Activated CD4-positive, alpha-beta memory T cell treated with anti-CD3 and anti-CD28 coated beads for 36 hours (primary cell): Measurements from ENCODE around the gene ATP2C1. TPM values are rescaled to one million over a fixed set of nuclear protein-coding genes. Genes with fewer than 3 reads are reported as not detected.

Experiments
- CTCF ChIA-PET: fragments of 350-600 bp; sonication (Branson Sonifier 250); formaldehyde crosslinking; loops from one replicate; lab custom pipeline; 2021; ENCODE audit warnings: antibody characterized with exemption, inconsistent platforms; lab: Charles Lee
- POLR2A ChIA-PET: fragments of 350-600 bp; sonication (Branson Sonifier 250); formaldehyde crosslinking; loops from one replicate; lab custom pipeline; 2021; ENCODE audit warnings: antibody characterized with exemption; lab: Charles Lee
- DNase-seq: peaks from one replicate; pipeline ENCODE4 v3.0.0-alpha.2; 2020
- H3K27ac Mint-ChIP-seq: one replicate; pipeline ENCODE4 v1.8.0; 2021; ENCODE audit warnings: mixed read lengths
- H3K27me3 Mint-ChIP-seq: one replicate; pipeline ENCODE4 v1.8.0; 2021; ENCODE audit warnings: mixed read lengths
- H3K36me3 Mint-ChIP-seq: one replicate; pipeline ENCODE4 v1.8.0; 2021; ENCODE audit warnings: mixed read lengths
- H3K4me1 Mint-ChIP-seq: one replicate; pipeline ENCODE4 v1.8.0; 2021; ENCODE audit warnings: low read depth, mixed read lengths
- H3K4me3 Mint-ChIP-seq: one replicate; pipeline ENCODE4 v1.8.0; 2021; ENCODE audit warnings: mild to moderate bottlenecking, mixed read lengths
- H3K9me3 Mint-ChIP-seq: one replicate; pipeline ENCODE4 v1.8.0; 2021; ENCODE audit warnings: mixed read lengths
- intact Hi-C: fragments of 100-400 bp; cut with micrococcal nuclease; formaldehyde crosslinking; loops from one replicate; pipeline ENCODE4 v1.15.1; 2023
- total RNA-seq, 2 experiments: library from RNA; stranded (reverse); gene quantifications; one replicate each; pipeline ENCODE4 v1.2.3, GENCODE V29; 2021

Gene ATP2C1
- total RNA-seq, result 10 to 100 TPM; 49.8 to 53.2 TPM

- Mint-ChIP-seq H3K4me3 (peak within 1 kb of the TSS; percentile 95), H3K27me3 (no peaks in the 10 kb centered on the region), H3K36me3 (peaks cover 6% of the 10 kb centered on the region), H3K4me1 (peaks cover 39% of the 10 kb centered on the region), H3K9me3 (no peaks in the 10 kb centered on the region), H3K27ac (peak within 1 kb of the TSS; percentile 99)
- DNase-seq, result peak; percentile 94
- intact Hi-C loops, result loop anchor here (1.0 to 5.0 kb wide), 8 partner anchors 43 to 617 kb away; partner anchors contain the start of genes ASTE1, MRPL3, NEK11 and NUDT16
- POLR2A ChIA-PET, result interaction anchor here (0.6 to 3.8 kb wide), 13 partner anchors 9 to 151 kb away, joined by 3 to 28 read pairs (median 4); partner anchors contain the start of genes ASTE1, NEK11 and PIK3R4
- CTCF ChIA-PET, result interaction anchor here (0.7 to 6.5 kb wide), 37 partner anchors 11 to 617 kb away, joined by 3 to 114 read pairs (median 4); partner anchors contain the start of genes ASTE1, NEK11, NUDT16 and PIK3R4
These were observed at the start of gene ATP2C1 for GRCh38 chr3:130893376-130894129. ATP2C1 (plus strand) TSS chr3:130894084; CDS start chr3:130894770, 686 bp downstream.

- CTCF ChIA-PET, result no interaction called here
- intact Hi-C loops, result no loop called here
- no peak for DNase-seq
- no peak overlapping the region for H3K4me3 Mint-ChIP-seq
- peaks cover 14% of the 10 kb centered on the region for H3K27me3 Mint-ChIP-seq
- no peaks in the 10 kb centered on the region for H3K36me3 Mint-ChIP-seq
- H3K4me1 Mint-ChIP-seq, result peaks cover 5% of the 10 kb centered on the region
- no peak overlapping the region for H3K27ac Mint-ChIP-seq
- no peaks in the 10 kb centered on the region for H3K9me3 Mint-ChIP-seq
- POLR2A ChIA-PET, result no interaction called here
These were observed 49.4 kb upstream of the ATP2C1 start for GRCh38 chr3:130844462-130844861.

GRCh38 chr3:130846181-130846580 lies 47.7 kb upstream of the ATP2C1 start:
- POLR2A ChIA-PET, result no interaction called here
- H3K4me3 Mint-ChIP-seq, result no peak overlapping the region
- no peaks in the 10 kb centered on the region for H3K9me3 Mint-ChIP-seq
- CTCF ChIA-PET, result no interaction called here
- H3K27ac Mint-ChIP-seq, result no peak overlapping the region
- DNase-seq, result no peak
- intact Hi-C loops, result no loop called here
- H3K36me3 Mint-ChIP-seq, result no peaks in the 10 kb centered on the region
- peaks cover 21% of the 10 kb centered on the region for H3K4me1 Mint-ChIP-seq
- peaks cover 21% of the 10 kb centered on the region for H3K27me3 Mint-ChIP-seq

- DNase-seq, result peak; percentile 9
- Mint-ChIP-seq H3K27ac (no peak overlapping the region), H3K36me3 (no peaks in the 10 kb centered on the region), H3K4me1 (peaks cover 28% of the 10 kb centered on the region), H3K4me3 (no peak overlapping the region), H3K9me3 (no peaks in the 10 kb centered on the region), H3K27me3 (peaks cover 31% of the 10 kb centered on the region)
- intact Hi-C loops, result no loop called here
- ChIA-PET CTCF (interaction anchor here (2.0 kb wide), 1 partner anchor 89 kb away, joined by 7 read pairs; no protein-coding TSS in a partner anchor), POLR2A (interaction anchor here (2.8 kb wide), 1 partner anchor 45 kb away, joined by 28 read pairs; the partner anchor contains the start of gene ATP2C1)
These were observed 44.8 kb upstream of the ATP2C1 start for GRCh38 chr3:130849091-130849552.

- Mint-ChIP-seq H3K27me3 (peaks cover 36% of the 10 kb centered on the region), H3K4me3 (peak overlapping the region; percentile 21), H3K27ac (peak overlapping the region; percentile 57), H3K9me3 (no peaks in the 10 kb centered on the region), H3K4me1 (peaks cover 28% of the 10 kb centered on the region), H3K36me3 (no peaks in the 10 kb centered on the region)
- ChIA-PET POLR2A (interaction anchor here (1.0 to 2.8 kb wide), 3 partner anchors 41 to 159 kb away, joined by 3 to 28 read pairs (median 3); partner anchors contain the start of gene ATP2C1), CTCF (interaction anchor here (0.6 to 4.1 kb wide), 4 partner anchors 43 to 100 kb away, joined by 3 to 31 read pairs (median 6); partner anchors contain the start of gene ATP2C1)
- DNase-seq, result peak; percentile 76
- intact Hi-C loops, result loop anchor here (1.0 to 5.0 kb wide), 4 partner anchors 43 to 1567 kb away; partner anchors contain the start of genes ASTE1, DNAJC13, NEK11 and PIK3R4
These were observed 43.7 kb upstream of the ATP2C1 start for GRCh38 chr3:130850044-130850797.

- H3K27ac Mint-ChIP-seq, result no peak overlapping the region
- ChIA-PET CTCF (interaction anchor here (4.1 kb wide), 1 partner anchor 42 kb away, joined by 31 read pairs; the partner anchor contains the start of gene ATP2C1), POLR2A (interaction anchor here (2.8 kb wide), 1 partner anchor 43 kb away, joined by 28 read pairs; the partner anchor contains the start of gene ATP2C1)
- no peaks in the 10 kb centered on the region for H3K9me3 Mint-ChIP-seq
- intact Hi-C loops, result loop anchor here (1.0 to 5.0 kb wide), 4 partner anchors 42 to 1566 kb away; partner anchors contain the start of genes ASTE1, DNAJC13, NEK11 and PIK3R4
- no peak for DNase-seq
- H3K27me3 Mint-ChIP-seq, result peaks cover 38% of the 10 kb centered on the region
- peak overlapping the region; percentile 20 for H3K4me3 Mint-ChIP-seq
- peaks cover 28% of the 10 kb centered on the region for H3K4me1 Mint-ChIP-seq
- no peaks in the 10 kb centered on the region for H3K36me3 Mint-ChIP-seq
These were observed 43.0 kb upstream of the ATP2C1 start for GRCh38 chr3:130850843-130851242.

GRCh38 chr3:130851277-130851676 lies 42.6 kb upstream of the ATP2C1 start:
- H3K9me3 Mint-ChIP-seq, result no peaks in the 10 kb centered on the region
- H3K27me3 Mint-ChIP-seq, result peaks cover 34% of the 10 kb centered on the region
- peaks cover 28% of the 10 kb centered on the region for H3K4me1 Mint-ChIP-seq
- CTCF ChIA-PET, result interaction anchor here (4.1 kb wide), 1 partner anchor 42 kb away, joined by 31 read pairs; the partner anchor contains the start of gene ATP2C1
- DNase-seq, result no peak
- no peaks in the 10 kb centered on the region for H3K36me3 Mint-ChIP-seq
- no peak overlapping the region for H3K4me3 Mint-ChIP-seq
- intact Hi-C loops, result loop anchor here (5.0 kb wide), 2 partner anchors 176 to 1566 kb away; partner anchors contain the start of genes ASTE1, DNAJC13 and NEK11
- POLR2A ChIA-PET, result interaction anchor here (2.8 kb wide), 1 partner anchor 43 kb away, joined by 28 read pairs; the partner anchor contains the start of gene ATP2C1
- no peak overlapping the region for H3K27ac Mint-ChIP-seq

GRCh38 chr3:130853581-130853980 lies 40.3 kb upstream of the ATP2C1 start:
- Mint-ChIP-seq H3K27ac (no peak overlapping the region), H3K9me3 (no peaks in the 10 kb centered on the region), H3K27me3 (peaks cover 37% of the 10 kb centered on the region), H3K36me3 (no peaks in the 10 kb centered on the region), H3K4me1 (peaks cover 28% of the 10 kb centered on the region), H3K4me3 (no peak overlapping the region)
- ChIA-PET POLR2A (no interaction called here), CTCF (interaction anchor here (4.1 kb wide), 1 partner anchor 39 kb away, joined by 31 read pairs; the partner anchor contains the start of gene ATP2C1)
- intact Hi-C loops, result loop anchor here (5.0 kb wide), 2 partner anchors 174 to 1564 kb away; partner anchors contain the start of genes ASTE1, DNAJC13 and NEK11
- DNase-seq, result no peak

- CTCF ChIA-PET, result interaction anchor here (1.6 kb wide), 1 partner anchor 39 kb away, joined by 9 read pairs; no protein-coding TSS in a partner anchor
- intact Hi-C loops, result loop anchor here (5.0 kb wide), 2 partner anchors 173 to 1563 kb away; partner anchors contain the start of genes ASTE1, DNAJC13 and NEK11
- H3K27ac Mint-ChIP-seq, result no peak overlapping the region
- peaks cover 34% of the 10 kb centered on the region for H3K27me3 Mint-ChIP-seq
- peaks cover 23% of the 10 kb centered on the region for H3K4me1 Mint-ChIP-seq
- DNase-seq, result no peak
- H3K4me3 Mint-ChIP-seq, result no peak overlapping the region
- POLR2A ChIA-PET, result no interaction called here
- H3K36me3 Mint-ChIP-seq, result no peaks in the 10 kb centered on the region
- no peaks in the 10 kb centered on the region for H3K9me3 Mint-ChIP-seq
These were observed 39.5 kb upstream of the ATP2C1 start for GRCh38 chr3:130854208-130854864.

GRCh38 chr3:130857336-130858026 lies 36.4 kb upstream of the ATP2C1 start:
- Mint-ChIP-seq H3K36me3 (no peaks in the 10 kb centered on the region), H3K9me3 (no peaks in the 10 kb centered on the region), H3K4me3 (no peak overlapping the region), H3K4me1 (peaks cover 3% of the 10 kb centered on the region), H3K27ac (no peak overlapping the region), H3K27me3 (peaks cover 25% of the 10 kb centered on the region)
- intact Hi-C loops, result no loop called here
- ChIA-PET POLR2A (interaction anchor here (0.8 kb wide), 1 partner anchor 36 kb away, joined by 3 read pairs; no protein-coding TSS in a partner anchor), CTCF (interaction anchor here (0.6 kb wide), 1 partner anchor 14 kb away, joined by 4 read pairs; no protein-coding TSS in a partner anchor)
- DNase-seq, result no peak
